Measurements from ENCODE around the gene NIT1.
A peak's percentile ranks its signal among the peaks of the same experiment; 100 is the strongest.

DNA sequence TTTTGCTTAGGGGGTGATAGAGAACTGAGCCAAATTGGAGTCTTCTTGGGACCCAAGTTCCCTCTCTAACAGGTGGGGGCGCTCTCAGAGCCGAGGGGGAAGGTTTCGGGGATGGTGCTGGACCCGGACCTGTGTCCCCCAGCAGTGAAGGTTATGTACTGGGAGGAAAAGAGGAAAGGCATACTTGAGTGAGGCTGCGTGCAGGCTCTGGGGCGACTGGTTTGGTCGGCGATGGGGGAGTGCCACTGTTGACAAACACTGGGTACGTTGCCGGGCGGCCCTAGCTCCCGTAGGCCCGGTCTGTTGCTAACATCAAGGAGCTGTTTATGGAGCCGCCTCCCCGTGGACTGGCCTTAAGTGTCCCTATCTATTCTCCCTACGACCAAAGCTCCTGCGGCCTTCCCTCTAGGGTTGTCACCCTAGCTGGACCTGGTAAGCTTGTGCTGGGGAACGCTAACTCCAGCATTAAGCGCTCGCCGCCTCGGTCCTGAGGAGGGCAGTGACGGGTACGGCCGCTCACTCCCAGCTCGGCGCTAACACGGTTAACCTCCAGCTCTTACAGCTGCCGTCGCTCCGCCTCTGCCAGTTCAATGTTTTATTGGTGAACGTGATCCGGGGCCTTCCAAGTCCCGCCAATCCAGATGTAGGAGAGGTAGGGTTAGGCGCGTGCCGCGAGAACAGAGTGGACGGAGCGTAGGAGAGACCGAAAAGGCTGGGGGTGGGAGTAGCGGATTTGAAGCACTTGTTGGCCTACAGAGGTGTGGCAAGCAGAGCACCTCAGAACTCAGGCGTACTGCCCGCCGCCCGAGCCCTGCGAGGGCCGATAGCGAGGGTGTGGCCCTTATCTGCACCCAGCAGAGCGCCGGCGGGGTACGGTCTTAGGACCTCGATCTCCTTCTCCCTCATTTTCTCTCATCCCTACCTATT, 48.1 kb downstream of the NIT1 start, which contains the start of gene PPOX:
- TF ChIP-seq POLR2A (IDR thresholded peaks at IDR 0.05) = peak in 1 of 2 donors; percentile 62
- TF ChIP-seq, protein P1, sequence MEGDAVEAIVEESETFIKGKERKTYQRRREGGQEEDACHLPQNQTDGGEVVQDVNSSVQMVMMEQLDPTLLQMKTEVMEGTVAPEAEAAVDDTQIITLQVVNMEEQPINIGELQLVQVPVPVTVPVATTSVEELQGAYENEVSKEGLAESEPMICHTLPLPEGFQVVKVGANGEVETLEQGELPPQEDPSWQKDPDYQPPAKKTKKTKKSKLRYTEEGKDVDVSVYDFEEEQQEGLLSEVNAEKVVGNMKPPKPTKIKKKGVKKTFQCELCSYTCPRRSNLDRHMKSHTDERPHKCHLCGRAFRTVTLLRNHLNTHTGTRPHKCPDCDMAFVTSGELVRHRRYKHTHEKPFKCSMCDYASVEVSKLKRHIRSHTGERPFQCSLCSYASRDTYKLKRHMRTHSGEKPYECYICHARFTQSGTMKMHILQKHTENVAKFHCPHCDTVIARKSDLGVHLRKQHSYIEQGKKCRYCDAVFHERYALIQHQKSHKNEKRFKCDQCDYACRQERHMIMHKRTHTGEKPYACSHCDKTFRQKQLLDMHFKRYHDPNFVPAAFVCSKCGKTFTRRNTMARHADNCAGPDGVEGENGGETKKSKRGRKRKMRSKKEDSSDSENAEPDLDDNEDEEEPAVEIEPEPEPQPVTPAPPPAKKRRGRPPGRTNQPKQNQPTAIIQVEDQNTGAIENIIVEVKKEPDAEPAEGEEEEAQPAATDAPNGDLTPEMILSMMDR (IDR thresholded peaks at IDR 0.05) = peak in 5 of 6 experiments; percentile 11 to 50 (median 28)

Data from thyroid gland (tissue), 4 donors.